Rectal smooth muscle tissue (tissue), 1 donor: ENCODE results near the gene NT5C3A.

Experiments
- H3K27ac ChIP-seq: one replicate; pipeline ENCODE4 v1.7.0; 2013; ENCODE audit warnings: low read depth, low read length, inconsistent platforms
- H3K27me3 ChIP-seq: one replicate; pipeline ENCODE4 v1.7.0; 2013; ENCODE audit warnings: low read length; ENCODE audit not compliant: control insufficient read depth, insufficient read depth
- H3K36me3 ChIP-seq: one replicate; pipeline ENCODE4 v1.7.0; 2013; ENCODE audit warnings: low read length; ENCODE audit not compliant: control insufficient read depth, insufficient read depth
- H3K4me1 ChIP-seq: one replicate; pipeline ENCODE4 v1.7.0; 2013; ENCODE audit warnings: low read length; ENCODE audit not compliant: control insufficient read depth, insufficient read depth
- H3K4me3 ChIP-seq: one replicate; pipeline ENCODE4 v1.7.0; 2013; ENCODE audit warnings: low read length
- H3K9ac ChIP-seq: one replicate; pipeline ENCODE4 v1.7.0; 2013; ENCODE audit warnings: low read length

NT5C3A gene

GRCh38 chr7:33048257-33048656 lies 14.3 kb downstream of the NT5C3A start:
- H3K4me1 ChIP-seq = peaks cover 22% of the 10 kb centered on the region
- H3K36me3 ChIP-seq = no peaks in the 10 kb centered on the region
- no peak overlapping the region for H3K4me3 ChIP-seq
- H3K27ac ChIP-seq = no peak overlapping the region
- H3K9ac ChIP-seq = no peak overlapping the region
- H3K27me3 ChIP-seq = no peaks in the 10 kb centered on the region

GRCh38 chr7:33044986-33045385 lies 17.6 kb downstream of the NT5C3A start:
- H3K4me1 ChIP-seq = peaks cover 30% of the 10 kb centered on the region
- no peaks in the 10 kb centered on the region for H3K27me3 ChIP-seq
- no peak overlapping the region for H3K4me3 ChIP-seq
- no peak overlapping the region for H3K9ac ChIP-seq
- H3K27ac ChIP-seq = no peak overlapping the region
- no peaks in the 10 kb centered on the region for H3K36me3 ChIP-seq

- no peak overlapping the region for H3K4me3 ChIP-seq
Observed at GRCh38 chr7:33044401-33044718, 18.2 kb downstream of the NT5C3A start.

GRCh38 chr7:33043501-33044400 lies 18.8 kb downstream of the NT5C3A start:
- Histone ChIP-seq H3K36me3 (no peaks in the 10 kb centered on the region), H3K9ac (no peak overlapping the region), H3K4me1 (peaks cover 30% of the 10 kb centered on the region), H3K4me3 (peak overlapping the region; percentile 26), H3K27me3 (no peaks in the 10 kb centered on the region), H3K27ac (peak overlapping the region; percentile 55)

More at GRCh38 chr7:33044401-33044718, 18.2 kb downstream of the NT5C3A start:
- Histone ChIP-seq H3K9ac (no peak overlapping the region), H3K4me1 (peaks cover 30% of the 10 kb centered on the region), H3K27ac (peak overlapping the region; percentile 55), H3K36me3 (no peaks in the 10 kb centered on the region), H3K27me3 (no peaks in the 10 kb centered on the region)

GRCh38 chr7:33041631-33042428 lies 20.7 kb downstream of the NT5C3A start:
- Histone ChIP-seq H3K27ac (no peak overlapping the region), H3K36me3 (no peaks in the 10 kb centered on the region), H3K27me3 (no peaks in the 10 kb centered on the region), H3K9ac (no peak overlapping the region), H3K4me3 (no peak overlapping the region), H3K4me1 (peaks cover 30% of the 10 kb centered on the region)

GRCh38 chr7:33040803-33041516 lies 21.6 kb downstream of the NT5C3A start:
- H3K4me1 ChIP-seq = peaks cover 30% of the 10 kb centered on the region
- H3K4me3 ChIP-seq = peak overlapping the region; percentile 51
- H3K36me3 ChIP-seq = no peaks in the 10 kb centered on the region
- no peak overlapping the region for H3K9ac ChIP-seq
- no peaks in the 10 kb centered on the region for H3K27me3 ChIP-seq
- peak overlapping the region; percentile 44 for H3K27ac ChIP-seq

GRCh38 chr7:33039903-33040292 lies 22.7 kb downstream of the NT5C3A start:
- H3K4me3 ChIP-seq = peak overlapping the region; percentile 54
- no peak overlapping the region for H3K9ac ChIP-seq
- H3K27ac ChIP-seq = peak overlapping the region; percentile 49
- peaks cover 27% of the 10 kb centered on the region for H3K4me1 ChIP-seq
- H3K36me3 ChIP-seq = no peaks in the 10 kb centered on the region
- no peaks in the 10 kb centered on the region for H3K27me3 ChIP-seq

- Histone ChIP-seq H3K4me1 (peaks cover 22% of the 10 kb centered on the region), H3K36me3 (no peaks in the 10 kb centered on the region), H3K27ac (peak overlapping the region; percentile 49), H3K9ac (no peak overlapping the region), H3K4me3 (peak overlapping the region; percentile 54), H3K27me3 (no peaks in the 10 kb centered on the region)
Observed at GRCh38 chr7:33039257-33039902, 23.2 kb downstream of the NT5C3A start.

- no peak overlapping the region for H3K4me3 ChIP-seq
- H3K9ac ChIP-seq = no peak overlapping the region
- no peak overlapping the region for H3K27ac ChIP-seq
- no peaks in the 10 kb centered on the region for H3K27me3 ChIP-seq
- H3K36me3 ChIP-seq = no peaks in the 10 kb centered on the region
- peaks cover 17% of the 10 kb centered on the region for H3K4me1 ChIP-seq
Observed at GRCh38 chr7:33038639-33039038, 23.9 kb downstream of the NT5C3A start.

- Histone ChIP-seq H3K27me3 (no peaks in the 10 kb centered on the region), H3K27ac (no peak overlapping the region)
Observed at GRCh38 chr7:33035776-33036175, 26.8 kb downstream of the NT5C3A start.

GRCh38 chr7:33024189-33024757 lies 38.3 kb downstream of the NT5C3A start:
- no peak overlapping the region for H3K9ac ChIP-seq
- H3K36me3 ChIP-seq = peaks cover 3% of the 10 kb centered on the region
- H3K27me3 ChIP-seq = no peaks in the 10 kb centered on the region
- no peaks in the 10 kb centered on the region for H3K4me1 ChIP-seq
- H3K4me3 ChIP-seq = no peak overlapping the region
- H3K27ac ChIP-seq = no peak overlapping the region

More at GRCh38 chr7:33035776-33036175, 26.8 kb downstream of the NT5C3A start:
- no peaks in the 10 kb centered on the region for H3K36me3 ChIP-seq
- H3K4me3 ChIP-seq = no peak overlapping the region
- H3K9ac ChIP-seq = no peak overlapping the region
- peaks cover 3% of the 10 kb centered on the region for H3K4me1 ChIP-seq
